ENCODE results near the gene TOPORS. TPM values are rescaled to one million over a fixed set of nuclear protein-coding genes. Genes with fewer than 3 reads are reported as not detected.
"Not testable (repeated sequence)": the region's sequence is repeated elsewhere in the genome, so short reads cannot be mapped to it uniquely, and the experiment has no call there.

The TOPORS gene
- total RNA-seq, 1 donor from 2014 or later: 9.4 TPM

- ATAC-seq (peak; percentile 94), DNase-seq (peak; percentile 79)
- intact Hi-C loops (cut with micrococcal nuclease): loop anchor here (2.0 kb wide), 1 partner anchor 19 kb away; the partner anchor contains the start of genes SMIM27 and TOPORS
Measured at GRCh38 chr9:32571969-32572899, 19.8 kb upstream of the TOPORS start.

- no peak for ATAC-seq
- DNase-seq: no peak
- intact Hi-C loops (cut with micrococcal nuclease): no loop called here
Measured at GRCh38 chr9:32570262-32570661, 17.9 kb upstream of the TOPORS start.

GRCh38 chr9:32566770-32567169 lies 14.4 kb upstream of the TOPORS start:
- DNase-seq (no peak), ATAC-seq (peak; percentile 17)
- intact Hi-C loops (cut with micrococcal nuclease): no loop called here

- intact Hi-C loops (cut with micrococcal nuclease): no loop called here
- DNase-seq (no peak), ATAC-seq (no peak)
Measured at GRCh38 chr9:32565967-32566366, 13.6 kb upstream of the TOPORS start.

GRCh38 chr9:32558408-32558934 lies 6.1 kb upstream of the TOPORS start:
- DNase-seq (no peak), ATAC-seq (no peak)
- intact Hi-C loops (cut with micrococcal nuclease): no loop called here

GRCh38 chr9:32554591-32554990 lies 2.2 kb upstream of the TOPORS start:
- ATAC-seq: no peak
- DNase-seq: no peak
- intact Hi-C loops (cut with micrococcal nuclease): no loop called here

GRCh38 chr9:32554107-32554506 lies 1.7 kb upstream of the TOPORS start:
- DNase-seq (no peak), ATAC-seq (no peak)
- intact Hi-C loops (cut with micrococcal nuclease): no loop called here

- intact Hi-C loops (cut with micrococcal nuclease): loop anchor here (2.0 kb wide), 1 partner anchor 21 kb away; the partner anchor contains the start of gene NDUFB6
- ATAC-seq: peak; percentile 20
- peak; percentile 43 for DNase-seq
Measured at GRCh38 chr9:32551276-32552051, 922 bp downstream of the TOPORS start.

- ATAC-seq: peak; percentile 89
- DNase-seq: peak; percentile 95
- intact Hi-C loops (cut with micrococcal nuclease): no loop called here
Measured at GRCh38 chr9:32550562-32551275, 1.7 kb downstream of the TOPORS start.

GRCh38 chr9:32550150-32550561 lies 2.2 kb downstream of the TOPORS start:
- intact Hi-C loops (cut with micrococcal nuclease): no loop called here
- no peak for DNase-seq
- ATAC-seq: no peak

GRCh38 chr9:32548213-32548612 lies 4.2 kb downstream of the TOPORS start:
- ATAC-seq; intact Hi-C loops (cut with micrococcal nuclease); DNase-seq: not testable (repeated sequence)

- ATAC-seq (no peak), DNase-seq (no peak)
- intact Hi-C loops (cut with micrococcal nuclease): no loop called here
Measured at GRCh38 chr9:32545884-32546283, 6.5 kb downstream of the TOPORS start.

- no peak for DNase-seq
- ATAC-seq: no peak
- intact Hi-C loops (cut with micrococcal nuclease): no loop called here
Measured at GRCh38 chr9:32543047-32543446, 9.3 kb downstream of the TOPORS start.

- intact Hi-C loops (cut with micrococcal nuclease): no loop called here
- DNase-seq: no peak
Measured at GRCh38 chr9:32533816-32534215, 18.6 kb downstream of the TOPORS start.

GRCh38 chr9:32533336-32533735 lies 19.1 kb downstream of the TOPORS start:
- ATAC-seq (no peak), DNase-seq (no peak)
- intact Hi-C loops (cut with micrococcal nuclease): no loop called here

More at GRCh38 chr9:32533816-32534215, 18.6 kb downstream of the TOPORS start:
- ATAC-seq: no peak

GRCh38 chr9:32526707-32527048 lies 25.7 kb downstream of the TOPORS start:
- DNase-seq (no peak), ATAC-seq (no peak)
- intact Hi-C loops (cut with micrococcal nuclease): no loop called here

- ATAC-seq (peak; percentile 97), DNase-seq (peak; percentile 95)
- intact Hi-C loops (cut with micrococcal nuclease): no loop called here
Measured at GRCh38 chr9:32526041-32526706, 26.2 kb downstream of the TOPORS start, which contains the start of gene RIGI. TSS of gene RIGI (minus strand) at chr9:32526196. CDS start at chr9:32526166, 30 bp downstream.

GRCh38 chr9:32525709-32526030 lies 26.7 kb downstream of the TOPORS start:
- no peak for ATAC-seq
- no peak for DNase-seq
- intact Hi-C loops (cut with micrococcal nuclease): no loop called here

All from left ventricle myocardium superior (tissue), 1 donor.